ENCODE results near the gene STAB2.

STAB2 gene

DNA sequence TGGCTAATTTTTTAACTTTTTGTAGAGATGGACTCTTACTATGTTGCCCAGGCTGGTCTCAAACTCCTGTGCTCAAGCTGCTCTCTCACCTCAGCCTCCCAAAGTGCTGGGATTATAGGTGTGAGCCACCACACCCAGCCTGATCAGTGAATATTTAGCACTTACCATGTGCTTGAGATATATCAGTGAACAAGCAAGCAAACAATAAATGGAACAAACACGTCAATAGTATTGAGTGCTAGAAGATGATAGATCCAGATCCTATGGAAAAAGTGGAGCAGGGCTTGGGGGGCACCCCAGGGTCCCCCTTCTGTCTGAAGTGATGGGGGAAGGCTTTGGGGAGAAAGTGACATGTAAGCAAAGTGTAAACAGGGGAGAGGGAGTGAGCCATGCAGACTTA is 170.2 kb downstream of the STAB2 start:
- DNase-seq: no peak

DNA sequence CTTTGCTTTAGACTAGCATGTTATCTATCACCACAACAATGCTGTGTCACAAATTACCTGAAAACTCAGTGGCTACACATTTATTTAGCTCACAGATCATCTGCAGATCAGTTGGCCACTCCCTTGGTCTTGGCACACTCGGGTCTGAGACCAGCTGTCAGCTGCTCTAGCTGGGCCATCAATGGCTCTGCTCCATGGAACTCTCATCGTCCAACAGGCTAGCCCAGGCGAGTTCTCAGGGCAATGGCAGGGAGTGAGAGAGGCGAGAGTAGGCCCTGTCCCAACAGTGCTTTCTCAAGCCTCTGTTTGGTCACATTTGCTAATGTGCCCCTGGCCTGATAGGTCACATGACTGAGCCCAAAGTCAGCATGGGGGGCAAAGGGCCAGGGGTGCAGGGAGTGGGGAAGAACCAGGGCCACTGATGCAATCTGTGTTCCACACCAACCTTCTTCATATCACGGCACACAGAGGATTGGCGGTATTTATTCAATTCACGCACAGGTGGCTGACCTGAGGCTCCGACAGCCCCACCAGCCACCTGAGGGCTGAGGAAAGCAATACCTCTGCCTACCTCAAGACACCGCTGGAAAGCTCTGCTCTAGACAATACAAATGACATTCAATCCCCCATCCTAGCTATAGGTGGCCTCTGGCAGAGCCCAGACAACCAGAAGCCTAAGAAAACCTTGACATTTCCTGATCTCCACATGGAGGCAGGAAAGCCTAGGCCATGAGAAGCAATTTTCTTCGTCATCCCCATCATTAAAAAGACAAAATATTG is 171.4 kb downstream of the STAB2 start:
- DNase-seq: no peak

DNA sequence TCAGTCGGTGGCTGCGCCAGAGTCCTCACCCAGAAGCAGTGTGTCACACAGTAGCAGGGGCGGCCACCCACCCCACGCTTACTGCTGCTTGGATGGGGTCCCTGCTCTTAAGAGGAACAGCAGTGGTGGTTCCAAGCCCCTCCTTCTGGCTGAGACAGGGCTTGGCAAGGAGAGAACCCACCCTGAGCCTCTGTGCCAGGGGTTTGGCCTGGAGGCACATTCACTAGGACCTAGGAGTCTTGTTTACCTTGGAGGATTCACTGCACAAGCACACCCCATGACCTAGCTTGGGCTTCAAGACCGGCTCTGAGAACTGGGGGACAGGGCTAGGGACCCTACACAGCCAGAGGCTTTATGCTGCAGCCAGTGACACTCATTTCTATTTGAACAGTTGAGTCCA is 175.4 kb downstream of the STAB2 start:
- DNase-seq: no peak

DNA sequence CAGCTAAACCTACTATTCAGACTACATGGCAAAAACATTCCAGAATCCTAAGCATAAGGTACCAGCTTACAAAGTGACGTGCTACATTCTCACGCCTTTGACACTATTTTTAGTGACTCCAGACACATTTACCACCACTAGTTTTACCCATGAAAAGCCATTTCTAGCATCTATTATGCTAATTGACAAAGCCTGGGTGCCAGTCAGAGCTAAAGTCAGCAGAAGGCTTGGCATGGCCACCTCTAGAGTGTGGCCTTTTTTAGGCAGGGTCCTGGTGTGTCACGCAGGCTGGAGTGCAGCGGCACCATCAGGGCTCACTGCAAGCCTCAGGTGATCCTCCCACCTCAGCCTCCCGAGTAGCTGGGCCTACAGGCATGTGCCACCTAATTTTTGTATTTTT is 178.2 kb downstream of the STAB2 start:
- DNase-seq: no peak

DNA sequence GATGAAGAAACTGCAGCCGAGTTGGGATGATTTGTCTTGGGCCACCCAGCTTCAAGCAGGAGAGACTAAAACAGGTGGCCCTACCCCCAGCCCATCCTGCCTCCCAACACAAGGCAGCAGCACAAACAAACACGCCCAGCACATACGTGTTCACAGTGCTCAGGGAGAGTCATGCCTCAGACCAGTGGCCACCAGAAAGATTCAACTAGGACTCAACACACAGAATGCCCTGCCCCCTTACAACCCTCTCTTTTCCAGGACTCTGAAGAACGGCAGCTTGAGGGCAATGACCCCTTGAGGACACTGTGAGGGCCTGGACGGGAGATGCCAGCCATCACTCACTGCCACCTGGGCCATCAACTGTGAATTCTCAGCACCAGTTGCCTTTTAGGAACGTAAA is 179.0 kb downstream of the STAB2 start:
- no peak for DNase-seq

DNA sequence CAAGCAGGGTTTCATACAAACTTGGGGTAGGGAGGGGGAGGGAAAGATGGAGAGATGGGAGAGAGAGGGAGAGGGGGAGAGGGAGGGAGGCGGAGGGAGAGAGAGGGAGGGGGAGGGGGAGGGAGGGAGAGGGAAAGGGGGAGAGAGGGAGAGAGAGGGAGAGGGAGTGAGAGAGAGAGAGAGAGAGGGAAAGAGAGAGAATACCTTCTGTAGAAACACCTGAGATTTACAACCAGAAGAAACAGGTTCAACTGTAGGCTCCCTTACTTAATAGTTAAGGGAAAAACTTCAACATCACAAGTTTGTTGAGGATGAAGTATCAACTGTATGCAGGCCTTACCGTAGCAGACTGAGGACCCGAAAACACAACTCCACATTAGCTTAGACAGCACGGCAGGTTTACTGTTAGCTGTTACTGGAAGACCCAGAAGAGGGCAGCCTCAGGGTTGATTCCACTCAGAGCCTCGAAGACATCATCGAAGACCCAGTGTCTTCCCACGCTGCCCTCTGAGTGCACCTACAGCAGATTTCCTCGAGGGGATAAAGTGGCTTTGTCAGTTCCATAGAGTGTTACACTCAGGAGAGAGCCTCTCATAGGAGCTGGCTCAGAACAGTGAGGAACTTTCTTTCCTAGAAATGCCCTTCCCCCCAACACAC is 181.5 kb downstream of the STAB2 start:
- no peak for DNase-seq

DNA sequence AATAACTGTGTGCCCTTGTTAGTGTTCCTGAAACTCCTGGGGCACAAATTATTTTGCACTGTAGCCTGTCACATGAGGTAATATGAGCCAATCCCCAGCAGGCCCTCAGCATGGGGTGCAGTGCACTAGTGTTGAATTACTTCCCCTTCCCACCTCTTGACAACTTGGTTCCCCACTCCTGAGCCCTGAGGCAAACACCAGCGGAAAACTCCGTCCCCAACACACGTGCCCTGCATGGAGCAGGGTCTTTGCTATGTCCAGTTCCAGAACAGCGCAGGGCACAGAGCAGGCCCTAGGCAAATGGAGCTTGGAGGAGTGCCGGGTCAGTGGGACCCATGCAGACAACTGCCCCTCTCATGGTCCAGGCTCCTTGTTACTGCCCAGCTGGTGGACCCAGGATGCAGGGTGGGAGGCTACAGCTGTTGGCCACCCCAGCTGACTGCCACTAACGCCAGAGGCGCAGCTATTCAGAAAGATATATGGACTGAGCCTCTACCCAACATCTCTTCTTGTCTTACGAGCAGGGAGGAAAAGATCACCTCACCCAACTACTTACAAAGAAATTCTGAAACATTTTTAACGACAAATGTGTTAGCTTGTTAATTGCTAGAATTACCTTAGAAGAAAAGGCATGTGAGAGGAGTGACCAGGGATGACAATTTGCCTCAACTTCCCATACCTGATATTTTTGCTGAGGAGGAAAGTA is 182.3 kb downstream of the STAB2 start:
- no peak for DNase-seq

DNA sequence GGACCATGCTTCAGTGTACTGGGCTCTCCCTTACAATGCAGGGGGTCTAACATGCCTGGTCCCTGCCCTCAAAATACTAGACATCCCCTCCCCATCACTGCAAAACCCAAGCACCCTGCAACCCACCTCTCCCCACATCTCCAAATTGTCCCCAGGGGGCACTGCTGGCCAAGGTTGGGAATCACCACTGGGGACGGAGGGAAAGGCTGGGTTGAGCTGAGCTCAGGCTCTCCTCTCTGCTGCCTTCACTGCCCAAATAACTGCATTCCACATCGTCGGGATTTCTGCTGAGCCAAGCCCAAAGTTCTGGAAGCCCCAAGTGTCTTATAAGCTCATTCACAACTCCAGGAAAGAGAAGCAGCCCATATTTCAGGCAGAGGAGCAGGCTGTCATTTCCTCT is 184.4 kb downstream of the STAB2 start:
- no peak for DNase-seq

DNA sequence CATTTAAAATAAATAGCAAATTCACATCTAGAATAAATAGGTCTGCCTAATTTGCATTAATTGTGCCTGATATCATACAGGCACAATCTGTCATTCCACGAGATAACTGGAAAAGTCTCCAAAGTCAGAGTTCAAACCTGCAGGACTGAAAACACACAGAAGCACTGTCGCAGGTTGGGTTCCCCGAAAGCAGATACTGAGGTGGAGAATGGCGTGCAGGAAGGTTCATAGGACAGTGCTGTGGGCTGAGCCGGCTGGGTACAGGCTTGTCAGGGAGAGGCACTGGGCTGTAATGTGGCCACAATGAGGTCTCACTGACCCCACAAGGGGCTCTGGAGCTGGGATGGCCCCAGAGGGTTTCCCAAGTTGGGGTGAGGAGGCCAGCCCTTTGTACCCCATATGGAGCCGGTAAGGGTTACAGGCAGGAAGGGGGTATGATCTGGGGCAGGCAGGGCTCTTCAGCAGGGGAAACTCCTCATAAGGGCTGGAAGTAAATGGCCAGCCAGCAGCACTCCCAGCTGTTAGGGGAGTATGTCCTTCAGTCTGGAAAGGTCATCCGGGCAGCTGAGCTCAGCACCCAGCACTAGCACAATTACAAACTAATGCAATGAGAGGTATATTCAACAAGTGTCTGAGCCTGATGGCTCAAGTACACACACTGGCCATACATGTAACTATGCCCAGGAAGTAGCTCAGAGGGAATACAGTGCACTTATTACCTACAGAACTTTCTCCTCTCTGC is 185.5 kb downstream of the STAB2 start:
- no peak for DNase-seq

DNA sequence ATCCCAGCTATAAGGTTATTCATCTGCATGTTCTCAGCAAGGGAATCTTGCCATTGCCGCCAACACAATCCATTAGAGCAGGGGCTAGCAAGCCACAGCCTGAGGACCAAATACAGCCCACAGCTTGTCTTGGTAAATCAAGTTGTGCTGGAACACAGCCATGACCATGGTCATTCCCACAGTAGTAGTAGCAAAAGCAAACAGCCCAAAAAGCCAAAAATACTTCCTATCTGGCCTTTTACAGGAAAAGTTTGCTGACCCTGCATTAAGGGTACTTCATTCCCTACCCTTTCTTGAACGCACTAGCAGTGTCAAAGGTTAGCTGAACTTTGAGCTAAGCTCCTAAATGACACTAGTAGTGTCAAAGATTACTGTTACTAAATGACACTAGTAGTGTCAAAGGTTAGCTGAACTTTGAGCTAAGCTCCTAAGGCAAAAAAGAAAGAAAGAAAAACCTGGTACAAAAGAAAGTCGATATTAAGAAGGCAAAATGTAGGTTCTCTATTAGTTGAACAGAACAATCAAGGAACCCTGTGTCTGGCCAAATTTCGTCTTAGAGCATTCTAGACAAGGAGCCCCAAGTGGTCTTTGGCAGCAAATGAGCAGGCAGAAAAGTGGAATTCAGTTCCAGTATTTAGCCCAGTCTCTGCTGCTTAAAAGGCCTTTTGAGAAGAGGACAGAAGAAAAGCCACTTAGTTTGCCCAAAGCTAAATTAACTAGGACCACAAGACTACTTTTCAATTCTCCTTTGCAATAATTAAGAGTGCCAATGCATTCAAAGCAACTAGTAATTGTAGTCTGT is 186.2 kb downstream of the STAB2 start:
- DNase-seq: no peak

DNA sequence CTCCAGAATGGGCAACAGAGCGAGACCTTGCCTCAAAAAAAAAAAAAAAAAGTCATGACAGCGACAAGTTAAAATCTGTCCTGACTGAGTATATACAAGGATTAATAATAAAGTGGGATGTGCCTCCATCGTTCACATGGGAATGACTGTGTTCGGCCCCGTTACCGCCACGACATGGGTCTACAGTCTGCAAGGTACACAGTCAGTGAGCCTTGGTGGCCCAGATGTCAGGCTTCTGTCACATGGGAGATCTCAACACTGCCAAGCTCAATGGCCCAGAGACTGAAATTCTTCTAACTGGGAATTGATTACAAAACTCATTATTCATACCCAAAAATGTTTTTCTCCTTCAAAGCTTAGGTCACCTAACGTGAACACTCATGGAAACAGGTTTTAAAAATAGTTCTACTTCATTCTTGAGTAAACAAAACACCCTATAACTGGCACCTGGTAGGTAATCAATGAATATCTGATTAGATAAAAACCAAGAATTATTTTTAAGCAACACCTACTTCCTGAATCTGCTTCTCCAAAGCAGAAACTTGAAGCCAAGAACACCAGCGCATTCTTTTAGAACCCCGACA is 188.0 kb downstream of the STAB2 start:
- no peak for DNase-seq

DNA sequence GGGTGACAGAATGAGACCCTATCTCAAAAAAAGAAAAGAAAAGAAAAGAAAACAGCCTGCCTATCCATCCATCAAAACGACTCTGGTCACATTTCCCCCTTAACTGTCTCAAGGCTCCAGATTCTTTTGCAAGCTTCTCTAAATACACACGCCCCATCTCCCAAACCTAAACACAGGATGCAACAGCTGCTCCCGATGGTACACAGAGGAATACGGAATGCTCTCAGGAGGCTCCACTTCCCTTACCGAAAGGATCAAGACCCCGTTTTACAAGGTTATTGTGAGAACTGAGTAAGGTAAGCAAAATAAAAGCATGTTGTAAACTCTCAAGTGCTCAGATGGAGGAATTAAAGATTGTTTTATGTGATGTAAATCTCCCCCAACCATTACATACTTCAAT is 191.7 kb downstream of the STAB2 start:
- DNase-seq: no peak

DNA sequence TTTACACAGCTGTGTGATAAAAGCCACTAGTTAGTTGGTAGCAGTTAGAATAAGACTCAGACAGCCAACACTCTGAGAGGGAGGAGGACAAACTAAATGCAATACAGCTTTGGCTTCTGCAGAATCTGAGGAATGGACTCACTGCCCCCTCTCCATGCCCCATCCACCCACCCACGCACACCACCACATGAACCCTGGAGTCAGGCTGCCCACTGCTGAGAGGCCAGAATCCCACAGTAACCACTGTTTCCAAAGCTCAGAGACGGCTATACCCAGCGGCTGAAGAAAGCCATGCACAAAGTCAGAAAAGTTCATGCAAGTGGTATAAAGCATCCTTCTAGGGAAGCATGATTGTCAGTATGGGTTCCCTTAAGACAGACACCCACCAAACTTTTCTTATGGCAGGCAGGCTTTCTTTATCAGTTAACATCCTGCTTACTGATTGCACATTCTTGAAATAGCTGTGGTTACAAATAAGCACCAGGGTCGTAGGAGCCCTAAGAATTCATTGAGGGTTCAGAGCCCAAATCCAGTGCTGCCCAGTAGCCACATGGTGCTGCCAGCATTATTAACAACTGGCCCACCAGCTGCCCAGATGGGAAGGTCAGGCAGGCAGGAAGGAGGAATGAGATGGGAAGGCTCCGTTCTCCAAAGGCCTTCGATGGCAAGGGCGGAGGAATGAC is 192.5 kb downstream of the STAB2 start:
- DNase-seq: no peak

DNA sequence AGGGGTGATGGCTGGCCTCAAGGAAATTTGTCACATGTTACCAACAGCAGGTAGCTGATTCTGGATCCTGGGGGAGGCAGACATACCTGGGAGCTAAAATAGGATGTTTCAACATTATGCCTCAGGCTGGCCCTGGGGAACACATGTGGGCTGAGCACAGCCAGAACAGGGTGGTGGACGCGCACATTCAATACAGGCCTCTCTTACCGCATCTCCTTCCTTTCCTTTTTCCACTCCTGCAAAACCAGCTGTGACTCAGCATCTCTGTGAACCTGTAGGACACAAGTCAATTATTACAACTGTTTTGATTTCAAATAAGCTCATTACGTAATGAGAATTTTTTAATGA is 193.0 kb downstream of the STAB2 start:
- no peak for DNase-seq

DNA sequence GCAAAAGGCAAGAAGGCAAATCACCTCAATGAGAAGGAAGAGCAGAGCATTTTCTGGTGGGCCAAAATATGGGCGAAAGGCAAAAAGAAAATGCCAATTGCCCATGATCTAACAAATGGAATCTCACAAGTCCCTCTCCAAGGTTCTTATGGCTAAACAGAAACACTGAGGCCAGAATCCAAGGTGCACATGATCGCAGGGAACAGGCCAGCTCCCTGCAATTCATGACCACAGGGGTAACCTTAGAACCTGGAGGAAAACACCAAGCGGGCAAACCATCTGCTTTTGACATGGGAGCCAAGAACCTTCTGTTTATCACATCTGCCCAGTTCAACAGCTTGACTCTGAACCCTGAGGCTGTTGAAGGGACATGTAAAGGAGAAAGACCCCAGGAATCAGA is 193.9 kb downstream of the STAB2 start:
- DNase-seq: no peak

DNA sequence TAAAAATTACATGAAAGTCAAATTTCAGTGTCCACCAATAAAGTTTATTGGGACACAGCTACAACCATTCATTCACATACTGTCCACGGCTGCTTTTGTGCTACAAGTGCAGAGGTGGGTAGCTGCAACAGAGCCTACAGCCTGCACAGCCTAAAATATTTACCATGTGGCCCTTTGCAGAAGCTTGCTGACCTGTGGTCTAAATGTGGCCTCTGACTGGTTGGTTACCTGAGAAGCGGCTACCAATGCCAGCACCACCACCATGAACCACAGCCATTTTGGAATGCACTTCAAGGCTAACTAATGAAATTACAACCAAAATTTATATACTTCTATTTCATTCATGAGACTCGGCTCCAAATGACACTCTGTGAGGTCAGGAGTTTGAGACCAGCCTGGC is 195.3 kb downstream of the STAB2 start:
- no peak for DNase-seq

DNA sequence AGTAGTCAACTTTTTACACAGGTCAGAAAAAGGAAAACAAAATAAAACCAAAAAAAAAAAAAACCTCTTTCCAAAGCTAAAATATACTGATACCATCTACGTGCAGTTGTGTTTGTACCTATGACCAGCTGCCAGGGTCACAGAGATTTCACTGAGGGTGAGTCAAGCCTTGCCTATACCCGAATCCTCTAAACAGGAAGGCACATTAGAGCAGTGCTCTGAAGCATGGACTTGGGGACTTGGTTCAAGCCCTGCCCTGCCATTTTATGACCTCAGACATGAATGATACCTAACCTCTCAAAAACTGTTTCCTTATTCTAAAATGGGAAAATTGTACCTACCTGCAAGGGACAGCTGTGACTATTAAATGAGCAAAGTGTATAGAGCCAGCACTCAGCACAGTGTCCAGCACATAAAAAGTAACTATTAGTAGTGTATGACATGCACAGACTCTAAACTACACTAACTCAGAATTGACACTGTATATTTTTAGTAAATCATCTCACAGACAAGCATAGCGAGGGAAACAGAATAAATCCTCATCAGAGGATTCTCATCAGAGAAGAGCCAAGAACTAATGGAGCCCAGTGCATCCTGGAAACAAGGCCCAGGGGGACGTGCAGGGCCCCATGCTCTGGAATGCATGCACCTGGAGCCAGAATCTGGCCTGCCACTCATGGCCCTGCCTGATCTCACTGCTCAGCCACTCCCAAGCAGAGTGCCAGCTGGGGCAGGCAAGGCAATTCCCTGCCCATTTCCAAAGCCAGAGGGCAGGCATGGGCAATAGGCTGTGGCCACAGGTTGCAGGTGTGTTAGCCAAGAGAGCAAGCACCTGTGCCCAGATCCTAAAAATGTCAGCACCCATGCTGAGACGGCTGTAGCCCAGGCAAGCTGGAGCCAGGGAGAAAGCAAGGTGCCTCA is 196.9 kb downstream of the STAB2 start:
- no peak for DNase-seq

DNA sequence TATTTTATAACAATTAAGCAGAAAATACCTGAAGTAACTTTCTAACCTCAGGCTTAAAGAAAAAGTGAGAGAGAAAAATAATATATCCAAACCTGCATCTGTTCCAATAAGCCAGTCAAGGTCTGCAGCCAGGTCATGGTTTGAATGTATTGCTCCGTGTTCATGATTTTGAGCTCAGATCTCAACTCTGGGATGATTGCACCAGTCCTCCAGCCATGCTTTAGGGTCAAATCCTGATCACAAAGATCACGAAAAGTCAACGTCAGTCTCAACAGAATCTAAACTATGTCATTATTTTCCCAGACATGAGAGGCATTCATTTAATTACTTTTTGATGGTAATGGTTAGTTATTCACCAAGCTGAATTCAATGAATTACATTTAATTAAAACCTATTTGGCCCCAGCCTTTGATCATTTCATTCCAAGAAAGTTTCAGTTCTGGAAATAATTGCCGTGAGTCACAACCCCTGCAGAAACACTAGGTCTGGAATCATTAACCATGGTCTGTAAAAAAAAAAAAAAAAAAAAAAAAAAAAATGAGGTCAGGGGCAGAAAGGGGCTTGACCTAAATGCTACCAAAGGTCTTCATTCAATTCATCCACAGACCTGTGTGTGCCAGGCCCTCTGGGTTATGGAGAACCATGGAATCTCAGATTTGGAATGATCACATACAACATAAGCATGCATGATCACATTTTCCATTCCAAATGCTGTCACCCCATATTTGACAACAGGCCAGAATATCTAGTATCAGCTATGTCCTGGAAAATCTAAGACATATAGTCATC is 198.4 kb downstream of the STAB2 start:
- no peak for DNase-seq

DNA sequence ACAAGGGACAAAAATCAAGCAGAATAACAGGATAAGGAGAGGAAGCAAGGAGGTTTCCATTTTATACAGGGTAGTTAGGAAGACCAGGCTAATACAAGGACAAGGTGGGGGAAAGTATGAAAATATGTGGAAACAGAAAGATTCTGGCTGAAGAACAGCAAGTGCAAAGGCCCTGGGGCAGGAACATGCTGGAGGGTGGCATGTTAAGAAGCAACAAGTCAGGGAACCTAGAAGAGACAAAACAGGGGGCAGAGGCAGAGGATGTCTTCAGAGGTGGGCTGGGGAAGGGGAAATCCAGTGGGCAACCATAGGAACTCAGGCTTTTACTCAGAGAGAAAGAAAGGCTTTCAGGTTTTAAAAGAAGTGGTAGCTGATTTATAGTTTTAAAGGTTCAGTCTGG is 199.1 kb downstream of the STAB2 start:
- DNase-seq: no peak
